Liver (tissue), 3 donors: ENCODE results near the gene PRDM1.

Experiments
- CTCF ChIP-seq: fragments of 150-350 bp; IDR thresholded peaks from 2 replicates; pipeline ENCODE4 v1.5.1; 2017; ENCODE audit warnings: improper control_type of control experiment, low read depth, low read length; ENCODE audit not compliant: missing input control
- FOXA1 ChIP-seq: IDR thresholded peaks from 2 replicates; pipeline ENCODE4 v1.6.1; 2016; ENCODE audit warnings: antibody characterized with exemption
- JUND ChIP-seq, 2 donors: IDR thresholded peaks; 2 replicates each; pipeline ENCODE4 v1.6.1; 2016; ENCODE audit warnings: antibody characterized with exemption in 2 of 2
- RAD21 ChIP-seq, 2 donors: IDR thresholded peaks; 2 replicates each; pipeline ENCODE4 v1.6.1; 2016; ENCODE audit warnings: antibody characterized with exemption in 2 of 2, mild to moderate bottlenecking in 2 of 2
- REST ChIP-seq: IDR thresholded peaks from 2 replicates; pipeline ENCODE4 v1.6.1; 2016; ENCODE audit warnings: antibody characterized with exemption, mild to moderate bottlenecking
- SP1 ChIP-seq: IDR thresholded peaks from 2 replicates; pipeline ENCODE4 v1.6.1; 2018; ENCODE audit warnings: antibody characterized with exemption, mild to moderate bottlenecking
- TAF1 ChIP-seq: conservative IDR thresholded peaks from 2 replicates; pipeline ENCODE4 v1.6.1; 2016; ENCODE audit warnings: antibody characterized with exemption, mild to moderate bottlenecking
- YY1 ChIP-seq: IDR thresholded peaks from 2 replicates; pipeline ENCODE4 v1.6.1; 2016; ENCODE audit warnings: antibody characterized with exemption, mild to moderate bottlenecking
- ZBTB33 ChIP-seq: IDR thresholded peaks from 2 replicates; pipeline ENCODE4 v1.6.1; 2016; ENCODE audit warnings: antibody characterized with exemption
- donor health status: healthy.
- donor health status: healthy.

GRCh38 chr6:106120006-106120405 is 33.9 kb downstream of the PRDM1 start:
- TF ChIP-seq CTCF (no peak), TAF1 (no peak), REST (no peak), ZBTB33 (no peak), FOXA1 (no peak), JUND (IDR thresholded peaks at IDR 0.05) (no peak), YY1 (no peak), SP1 (no peak), RAD21 (IDR thresholded peaks at IDR 0.05) (no peak)
